ENCODE measurements around the gene LLGL2. TPM values are rescaled to one million over a fixed set of nuclear protein-coding genes. Genes with fewer than 3 reads are reported as not detected.

LLGL2 gene
- total RNA-seq, 1 donor from 2014 or later, result 16.6 TPM

DNA sequence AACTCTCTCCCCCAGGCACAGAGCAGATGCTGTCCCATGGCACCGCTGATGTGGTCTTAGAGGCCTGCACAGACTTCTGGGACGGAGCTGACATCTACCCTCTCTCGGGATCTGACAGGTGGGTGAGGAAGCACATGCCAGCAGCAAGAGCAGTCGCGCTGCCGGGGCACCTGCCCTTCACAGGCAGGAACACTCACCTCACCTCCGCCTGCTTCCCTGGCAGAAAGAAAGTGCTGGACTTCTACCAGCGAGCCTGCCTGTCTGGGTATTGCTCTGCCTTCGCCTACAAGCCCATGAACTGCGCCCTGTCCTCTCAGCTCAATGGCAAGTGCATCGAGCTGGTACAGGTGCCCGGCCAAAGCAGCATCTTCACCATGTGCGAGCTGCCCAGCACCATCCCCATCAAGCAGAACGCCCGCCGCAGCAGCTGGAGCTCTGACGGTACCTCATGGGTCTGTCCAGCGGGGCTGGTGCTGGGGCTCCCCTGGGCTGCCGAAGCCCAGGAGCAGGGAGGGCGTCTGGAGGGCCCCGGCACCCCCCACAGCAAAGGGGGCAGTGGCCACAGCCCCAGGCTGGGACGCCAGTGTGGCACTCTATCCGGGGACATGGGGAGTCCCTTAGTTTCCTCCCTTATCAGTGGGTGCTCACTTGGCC is 31.9 kb upstream of the LLGL2 start:
- Histone ChIP-seq H3K36me3 (no peaks in the 10 kb centered on the region), H3K27me3 (no peaks in the 10 kb centered on the region), H3K4me2 (no peak overlapping the region), H2AFZ (replicated peaks) (no peak overlapping the region), H3F3A (ENCODE audit: low read depth) (no peaks in the 10 kb centered on the region), H3K4me3 (no peak overlapping the region), H3K4me1 (no peaks in the 10 kb centered on the region), H4K20me1 (ENCODE audit: low read depth) (no peaks in the 10 kb centered on the region), H3K27ac (no peak overlapping the region), H3K9ac (no peak overlapping the region), H3K9me3 (ENCODE audit: low read depth) (no peaks in the 10 kb centered on the region), H3K79me2 (ENCODE audit: low read depth) (no peaks in the 10 kb centered on the region)
- H3K4me3 Mint-ChIP-seq, result no peak overlapping the region
- H3K27ac Mint-ChIP-seq, result no peak overlapping the region
- no peak for DNase-seq (ENCODE audit: low spot score)
- H3K36me3 Mint-ChIP-seq, result peaks cover 5% of the 10 kb centered on the region
- H3K9me3 Mint-ChIP-seq, result no peaks in the 10 kb centered on the region
- no peaks in the 10 kb centered on the region for H3K4me1 Mint-ChIP-seq
- TF ChIP-seq, protein P1, sequence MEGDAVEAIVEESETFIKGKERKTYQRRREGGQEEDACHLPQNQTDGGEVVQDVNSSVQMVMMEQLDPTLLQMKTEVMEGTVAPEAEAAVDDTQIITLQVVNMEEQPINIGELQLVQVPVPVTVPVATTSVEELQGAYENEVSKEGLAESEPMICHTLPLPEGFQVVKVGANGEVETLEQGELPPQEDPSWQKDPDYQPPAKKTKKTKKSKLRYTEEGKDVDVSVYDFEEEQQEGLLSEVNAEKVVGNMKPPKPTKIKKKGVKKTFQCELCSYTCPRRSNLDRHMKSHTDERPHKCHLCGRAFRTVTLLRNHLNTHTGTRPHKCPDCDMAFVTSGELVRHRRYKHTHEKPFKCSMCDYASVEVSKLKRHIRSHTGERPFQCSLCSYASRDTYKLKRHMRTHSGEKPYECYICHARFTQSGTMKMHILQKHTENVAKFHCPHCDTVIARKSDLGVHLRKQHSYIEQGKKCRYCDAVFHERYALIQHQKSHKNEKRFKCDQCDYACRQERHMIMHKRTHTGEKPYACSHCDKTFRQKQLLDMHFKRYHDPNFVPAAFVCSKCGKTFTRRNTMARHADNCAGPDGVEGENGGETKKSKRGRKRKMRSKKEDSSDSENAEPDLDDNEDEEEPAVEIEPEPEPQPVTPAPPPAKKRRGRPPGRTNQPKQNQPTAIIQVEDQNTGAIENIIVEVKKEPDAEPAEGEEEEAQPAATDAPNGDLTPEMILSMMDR (IDR thresholded peaks at IDR 0.05), result no peak
- no peak for TF ChIP-seq EZH2phosphoT487 (IDR thresholded peaks at IDR 0.05)
- no peak for TF ChIP-seq EZH2 (IDR thresholded peaks at IDR 0.05)
- no peaks in the 10 kb centered on the region for H3K27me3 Mint-ChIP-seq (ENCODE audit: insufficient read depth, low read depth)

DNA sequence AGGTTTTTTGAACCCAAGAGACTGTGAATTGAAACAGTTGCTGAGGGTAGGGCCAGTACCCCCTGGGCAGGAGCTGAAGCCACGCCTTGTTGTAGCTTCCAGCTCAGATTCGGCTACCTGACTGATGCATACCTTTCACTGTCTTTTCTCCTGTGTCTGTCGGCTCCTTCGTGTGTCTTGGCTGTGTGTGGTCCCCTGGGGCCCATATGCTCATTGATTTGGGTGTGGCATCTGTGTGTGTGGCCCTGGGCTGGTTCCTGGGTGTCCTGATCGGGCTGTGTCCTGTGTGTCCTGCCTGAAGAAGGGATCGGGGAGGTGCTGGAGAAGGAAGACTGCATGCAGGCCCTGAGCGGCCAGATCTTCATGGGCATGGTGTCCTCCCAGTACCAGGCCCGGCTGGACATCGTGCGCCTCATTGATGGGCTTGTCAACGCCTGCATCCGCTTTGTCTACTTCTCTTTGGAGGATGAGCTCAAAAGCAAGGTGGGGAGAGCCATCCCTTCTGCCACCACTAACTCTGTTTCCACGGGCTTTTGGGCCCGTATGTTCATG is 31.1 kb upstream of the LLGL2 start:
- H3F3A ChIP-seq (ENCODE audit: low read depth), result no peaks in the 10 kb centered on the region
- DNase-seq (ENCODE audit: low spot score), result no peak
- H3K4me3 ChIP-seq, result no peak overlapping the region
- no peak overlapping the region for H2AFZ ChIP-seq (replicated peaks)
- H3K4me3 Mint-ChIP-seq, result peak overlapping the region; percentile 25
- no peak for TF ChIP-seq EZH2phosphoT487 (IDR thresholded peaks at IDR 0.05)
- no peak for TF ChIP-seq EZH2 (IDR thresholded peaks at IDR 0.05)
- TF ChIP-seq, protein P1 (IDR thresholded peaks at IDR 0.05), result no peak
- no peaks in the 10 kb centered on the region for H3K9me3 Mint-ChIP-seq
- peaks cover 5% of the 10 kb centered on the region for H3K36me3 Mint-ChIP-seq
- no peaks in the 10 kb centered on the region for H3K27me3 ChIP-seq
- no peaks in the 10 kb centered on the region for H4K20me1 ChIP-seq (ENCODE audit: low read depth)
- no peaks in the 10 kb centered on the region for H3K9me3 ChIP-seq (ENCODE audit: low read depth)
- no peaks in the 10 kb centered on the region for H3K79me2 ChIP-seq (ENCODE audit: low read depth)
- no peak overlapping the region for H3K27ac Mint-ChIP-seq
- H3K27ac ChIP-seq, result no peak overlapping the region
- no peaks in the 10 kb centered on the region for H3K36me3 ChIP-seq
- no peaks in the 10 kb centered on the region for H3K4me1 Mint-ChIP-seq
- no peak overlapping the region for H3K9ac ChIP-seq
- no peaks in the 10 kb centered on the region for H3K4me1 ChIP-seq
- H3K27me3 Mint-ChIP-seq (ENCODE audit: insufficient read depth, low read depth), result no peaks in the 10 kb centered on the region
- H3K4me2 ChIP-seq, result no peak overlapping the region

DNA sequence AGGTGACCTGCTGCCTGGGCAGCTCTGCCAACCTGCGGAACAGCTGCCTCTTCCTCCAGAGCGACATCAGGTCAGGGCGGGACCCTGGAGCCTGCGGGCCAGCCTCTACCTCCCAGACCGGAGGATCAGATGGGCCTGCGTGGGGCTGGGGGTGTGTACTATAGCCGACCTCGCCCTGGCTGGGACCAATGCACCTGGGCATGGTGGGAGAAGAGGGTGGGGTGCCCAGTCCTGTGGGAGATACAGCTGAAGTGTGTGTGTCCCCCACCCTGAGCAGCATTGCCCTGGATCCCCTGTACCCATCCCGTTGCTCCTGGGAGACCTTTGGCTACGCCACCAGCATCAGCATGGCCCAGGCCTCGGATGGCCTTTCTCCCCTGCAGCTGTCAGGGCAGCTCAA is 29.5 kb upstream of the LLGL2 start:
- no peaks in the 10 kb centered on the region for H3K79me2 ChIP-seq (ENCODE audit: low read depth)
- no peaks in the 10 kb centered on the region for H3F3A ChIP-seq (ENCODE audit: low read depth)
- Mint-ChIP-seq H3K9me3 (no peaks in the 10 kb centered on the region), H3K36me3 (peaks cover 8% of the 10 kb centered on the region), H3K4me3 (no peak overlapping the region), H3K4me1 (no peaks in the 10 kb centered on the region), H3K27me3 (ENCODE audit: insufficient read depth, low read depth) (no peaks in the 10 kb centered on the region), H3K27ac (no peak overlapping the region)
- TF ChIP-seq, protein P1 (IDR thresholded peaks at IDR 0.05), result no peak
- TF ChIP-seq EZH2 (IDR thresholded peaks at IDR 0.05) (no peak), EZH2phosphoT487 (IDR thresholded peaks at IDR 0.05) (no peak)
- H3K4me3 ChIP-seq, result no peak overlapping the region
- H3K27me3 ChIP-seq, result no peaks in the 10 kb centered on the region
- H3K9me3 ChIP-seq (ENCODE audit: low read depth), result no peaks in the 10 kb centered on the region
- DNase-seq (ENCODE audit: low spot score), result no peak
- no peak overlapping the region for H3K27ac ChIP-seq
- H3K4me2 ChIP-seq, result no peak overlapping the region
- no peak overlapping the region for H3K9ac ChIP-seq
- H4K20me1 ChIP-seq (ENCODE audit: low read depth), result peaks cover 5% of the 10 kb centered on the region
- H3K36me3 ChIP-seq, result no peaks in the 10 kb centered on the region
- H3K4me1 ChIP-seq, result no peaks in the 10 kb centered on the region
- no peak overlapping the region for H2AFZ ChIP-seq (replicated peaks)

All from neural progenitor cell (in vitro differentiated cells).